GM19239 (cell line): ENCODE data around the gene NECAB3.
"Not testable (repeated sequence)": the region's sequence is repeated elsewhere in the genome, so short reads cannot be mapped to it uniquely, and the experiment has no call there.

ENCODE experiments used
- DNase-seq: peaks from one replicate; pipeline ENCODE4 v3.0.0; 2011; ENCODE audit warnings: low spot score; ENCODE audit not compliant: insufficient read length
- FAIRE-seq: peaks from 2 replicates; lab custom pipeline; 2011; peaks lifted over from hg19 to GRCh38; lab: Jason Lieb, UNC

NECAB3 gene

DNA sequence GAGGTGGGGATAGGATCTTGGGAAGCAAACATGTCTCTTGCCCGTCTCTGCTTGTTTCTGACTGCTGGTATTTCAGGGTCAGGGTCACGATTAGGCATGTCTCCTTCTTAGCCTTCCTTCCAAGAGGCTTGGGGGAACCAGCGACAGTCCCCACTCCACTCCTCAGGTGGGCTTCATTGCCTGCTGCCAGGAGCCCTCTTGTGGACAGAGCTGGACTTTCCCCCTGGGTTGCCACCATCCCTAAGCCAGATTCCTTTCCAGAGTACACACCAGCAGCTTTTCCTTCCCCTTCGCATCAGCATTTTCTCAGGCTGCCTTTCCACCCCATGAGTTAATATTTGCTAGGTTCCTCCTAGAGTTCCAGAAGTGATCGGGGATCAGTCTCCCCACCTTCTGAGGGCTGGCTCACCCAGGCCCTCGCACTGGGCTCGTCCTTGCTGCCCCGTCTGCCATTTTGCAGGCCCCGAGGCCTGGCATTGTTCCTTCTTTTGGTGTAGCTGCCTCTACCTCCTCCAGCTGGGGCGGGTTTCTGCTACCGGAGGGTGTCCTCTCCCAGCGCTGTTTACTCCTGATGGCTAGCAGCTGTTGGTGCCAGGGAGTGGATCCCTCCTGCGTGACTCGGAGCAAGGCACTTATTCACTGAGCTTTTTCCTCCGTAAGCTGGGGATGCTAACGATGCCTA lies 20.9 kb downstream of the NECAB3 start:
- FAIRE-seq = peak; percentile 85

GRCh38 chr20:33651562-33652048 lies 22.6 kb downstream of the NECAB3 start:
- FAIRE-seq (no peak), DNase-seq (no peak)

More for the DNA sequence above, 20.9 kb downstream of the NECAB3 start:
- peak; percentile 75 for DNase-seq

DNA sequence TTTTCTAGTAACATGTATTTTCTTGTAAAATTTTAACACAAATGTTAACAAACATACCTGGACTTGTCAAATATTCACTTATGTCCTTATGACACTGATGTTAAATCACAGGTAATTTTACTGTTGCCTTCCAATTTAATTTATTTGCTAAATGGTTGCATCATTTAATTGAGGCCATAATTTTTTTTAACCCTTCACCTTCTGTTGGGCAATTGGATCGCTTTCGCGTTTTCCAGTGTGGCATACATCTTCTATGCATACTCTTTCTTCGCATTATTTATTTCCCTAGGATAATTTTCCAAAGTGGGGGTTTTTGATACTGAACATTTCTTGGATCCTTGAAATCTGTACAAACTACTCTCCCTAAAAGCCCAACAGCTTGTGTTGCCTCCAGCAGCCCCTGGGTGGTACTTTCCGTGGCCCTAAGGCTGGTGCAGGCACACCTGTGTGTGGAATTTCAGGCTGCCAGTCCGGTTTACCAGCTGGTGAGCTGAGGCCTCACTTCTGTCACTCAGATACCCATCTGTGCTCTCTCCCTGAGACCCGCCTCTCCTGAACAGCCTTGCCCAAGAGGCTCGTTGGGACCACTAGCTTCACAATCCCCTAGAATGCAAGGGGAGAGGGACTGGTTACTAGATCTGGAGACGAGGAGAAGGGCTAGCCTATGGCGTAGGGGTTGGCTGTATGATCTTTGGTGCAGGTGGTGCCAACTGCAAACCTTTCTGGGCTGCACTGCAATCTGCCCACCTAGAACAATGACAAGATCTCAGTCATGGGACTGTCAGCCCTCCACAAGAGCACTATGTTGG lies 23.3 kb downstream of the NECAB3 start:
- DNase-seq = no peak
- no peak for FAIRE-seq

DNA sequence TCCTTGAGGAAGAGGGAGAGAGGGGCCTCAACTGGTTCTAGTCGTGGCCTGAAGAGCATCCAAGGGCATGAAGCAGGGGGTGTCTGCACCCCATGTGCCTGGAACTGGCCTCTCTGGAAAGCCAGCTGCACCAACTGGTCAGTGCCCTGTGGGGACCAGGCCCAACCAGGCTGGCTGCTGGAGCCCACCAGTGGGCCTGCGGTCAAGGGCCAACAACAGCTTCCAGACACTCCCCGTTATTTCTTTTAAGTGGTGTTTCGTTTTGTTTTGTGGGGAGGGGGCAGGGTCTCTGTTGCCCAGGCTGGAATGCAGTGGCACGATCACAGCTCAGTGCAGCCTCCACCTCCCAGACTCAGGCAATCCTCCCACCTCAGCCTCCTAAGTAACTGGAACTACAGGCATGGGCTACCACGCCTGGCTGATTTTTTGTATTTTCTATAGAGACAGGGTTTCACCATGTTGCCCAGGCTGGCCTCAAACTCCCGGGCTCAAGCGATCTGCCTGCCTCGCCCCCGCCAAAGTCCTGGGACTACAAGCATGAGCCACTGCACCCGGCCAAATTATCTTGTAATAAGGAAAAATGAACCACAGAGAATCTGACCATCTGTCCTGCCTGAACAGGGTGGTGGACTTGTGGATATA lies 24.0 kb downstream of the NECAB3 start:
- no peak for DNase-seq
- no peak for FAIRE-seq

- FAIRE-seq = no peak
- no peak for DNase-seq
Observed at GRCh38 chr20:33649201-33649681, 25.0 kb downstream of the NECAB3 start.

DNA sequence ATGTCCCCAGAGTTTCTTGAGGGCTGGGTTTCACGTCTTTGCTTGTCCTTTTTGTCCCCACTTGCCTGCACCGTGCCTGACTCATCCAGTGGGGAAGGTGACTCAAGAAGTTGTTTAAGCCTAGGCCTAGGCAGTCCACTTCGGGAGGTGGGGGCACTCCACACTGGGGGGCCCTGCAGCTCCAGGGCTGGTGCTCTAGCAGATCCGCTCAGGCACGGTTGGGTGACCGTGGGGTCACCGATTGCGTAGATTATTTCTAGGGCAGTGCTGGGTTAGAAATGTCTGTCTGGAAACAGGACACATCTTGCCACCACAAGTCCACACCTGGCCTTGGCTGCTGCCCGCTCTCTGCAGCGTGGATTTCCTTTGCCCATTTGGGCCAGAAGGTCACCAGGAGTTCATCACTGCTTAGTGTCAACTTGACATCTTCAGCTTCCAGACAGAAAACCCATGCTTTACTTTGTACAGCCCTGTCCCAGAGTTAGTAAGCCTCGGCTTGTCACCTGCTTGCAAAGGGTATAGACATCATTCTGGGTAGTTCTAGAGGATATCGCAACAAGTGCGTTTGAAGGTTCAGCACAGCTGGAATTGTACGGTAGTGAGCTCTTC lies 25.7 kb downstream of the NECAB3 start:
- FAIRE-seq (no peak), DNase-seq (no peak)

GRCh38 chr20:33647603-33648395 lies 26.4 kb downstream of the NECAB3 start:
- FAIRE-seq (peak; percentile 53), DNase-seq (peak; percentile 76)

GRCh38 chr20:33646959-33647602 lies 27.1 kb downstream of the NECAB3 start:
- not testable (repeated sequence) for DNase-seq, FAIRE-seq

DNA sequence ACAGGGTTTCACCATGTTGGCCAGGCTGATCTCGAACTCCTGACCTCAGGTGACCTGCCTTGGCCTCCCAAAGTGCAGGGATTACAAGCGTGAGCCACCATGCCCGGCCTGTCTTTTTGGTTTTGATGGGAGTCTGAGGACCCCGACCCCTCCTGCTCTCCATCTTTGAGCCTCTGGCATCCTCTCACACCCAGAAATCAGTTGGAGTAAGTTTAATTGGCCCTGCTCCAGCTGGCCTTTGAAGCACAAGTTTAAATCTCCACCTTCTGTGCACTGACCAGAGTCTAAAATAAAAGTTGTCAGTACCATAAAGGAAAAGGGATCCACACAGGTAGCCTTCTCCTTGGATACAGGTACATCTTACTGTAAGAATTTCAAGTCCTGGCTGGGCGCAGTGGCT lies 28.0 kb downstream of the NECAB3 start:
- no peak for DNase-seq
- FAIRE-seq = no peak

GRCh38 chr20:33645396-33645795 lies 28.8 kb downstream of the NECAB3 start:
- FAIRE-seq = no peak
- no peak for DNase-seq

- no peak for FAIRE-seq
Observed at GRCh38 chr20:33645072-33645358, 29.2 kb downstream of the NECAB3 start.

GRCh38 chr20:33644313-33645071 lies 29.7 kb downstream of the NECAB3 start:
- FAIRE-seq = no peak
- DNase-seq = no peak

More at GRCh38 chr20:33645072-33645358, 29.2 kb downstream of the NECAB3 start:
- no peak for DNase-seq

- DNase-seq (no peak), FAIRE-seq (no peak)
Observed at GRCh38 chr20:33640287-33640686, 33.9 kb downstream of the NECAB3 start.

DNA sequence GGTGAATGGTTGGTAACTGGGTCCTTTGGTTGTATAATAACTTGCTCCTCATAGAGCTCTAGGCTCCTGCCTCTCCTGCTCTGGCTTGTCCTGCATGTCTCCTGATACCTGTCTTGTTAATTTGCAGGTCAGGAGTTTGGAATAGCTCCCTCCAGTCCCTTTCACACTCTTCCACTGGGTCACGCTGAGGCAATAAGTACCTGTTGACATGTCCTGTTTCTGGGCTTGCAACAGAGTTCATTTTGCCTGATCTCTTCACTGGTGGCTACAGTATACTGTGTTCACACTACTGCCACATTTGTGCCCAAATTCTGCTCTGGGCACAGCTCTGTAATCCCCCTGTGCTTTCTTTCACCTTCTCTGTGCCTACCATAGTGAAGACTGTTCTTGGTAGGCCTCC lies 37.5 kb downstream of the NECAB3 start:
- FAIRE-seq (no peak), DNase-seq (no peak)

DNA sequence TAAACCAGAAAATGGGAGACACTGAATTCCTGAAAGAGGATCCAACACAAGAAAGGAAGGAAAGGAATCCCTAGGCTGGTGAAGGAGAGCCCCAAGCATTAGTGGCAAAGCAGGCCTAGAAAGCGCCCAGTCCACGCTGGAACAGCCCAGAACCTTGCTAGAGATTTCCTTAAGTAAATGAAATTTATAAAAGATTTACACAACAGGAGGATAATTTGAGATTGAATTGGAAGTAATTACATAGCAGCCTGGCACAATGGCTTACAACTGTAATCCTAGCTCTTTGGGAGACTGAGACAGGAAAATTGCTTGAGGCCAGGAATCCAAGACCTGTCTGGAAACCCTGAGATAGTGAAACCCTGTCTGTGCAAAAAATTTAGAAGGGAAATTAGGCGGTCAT lies 38.9 kb downstream of the NECAB3 start:
- FAIRE-seq (no peak), DNase-seq (no peak)

- not testable (repeated sequence) for FAIRE-seq, DNase-seq
Observed at GRCh38 chr20:33631910-33632309, 42.3 kb downstream of the NECAB3 start.

- FAIRE-seq (no peak), DNase-seq (no peak)
Observed at GRCh38 chr20:33630507-33630906, 43.7 kb downstream of the NECAB3 start.

DNA sequence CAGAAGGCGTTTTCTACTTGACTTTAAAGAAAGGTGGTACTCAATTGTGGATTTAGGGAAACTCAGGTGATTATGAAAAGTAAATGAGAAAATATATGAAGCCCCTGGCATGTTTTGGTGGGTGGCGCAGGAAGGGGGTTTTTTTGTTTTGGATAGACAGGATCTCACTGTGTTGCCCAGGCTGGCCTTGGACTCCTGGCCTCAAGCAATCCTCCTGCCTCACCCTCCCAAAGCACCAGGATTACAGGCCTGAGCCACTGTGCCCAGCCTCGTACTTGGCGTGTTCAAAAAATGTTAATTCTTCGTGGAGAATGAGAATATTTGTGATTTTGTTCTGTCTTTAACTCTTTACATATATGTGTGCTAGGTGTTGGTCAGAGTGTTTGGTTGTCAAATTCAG lies 44.2 kb downstream of the NECAB3 start:
- no peak for DNase-seq

GRCh38 chr20:33629533-33629932 lies 44.7 kb downstream of the NECAB3 start:
- FAIRE-seq = no peak

More for the DNA sequence above, 44.2 kb downstream of the NECAB3 start:
- no peak for FAIRE-seq

More at GRCh38 chr20:33629533-33629932, 44.7 kb downstream of the NECAB3 start:
- DNase-seq = no peak
